Measurements from ENCODE around the gene CAMTA1. TPM values are rescaled to one million over a fixed set of nuclear protein-coding genes. Genes with fewer than 3 reads are reported as not detected.

CAMTA1 gene
- polyA plus RNA-seq, 1 donor from 2014 or later = 162 TPM

DNA sequence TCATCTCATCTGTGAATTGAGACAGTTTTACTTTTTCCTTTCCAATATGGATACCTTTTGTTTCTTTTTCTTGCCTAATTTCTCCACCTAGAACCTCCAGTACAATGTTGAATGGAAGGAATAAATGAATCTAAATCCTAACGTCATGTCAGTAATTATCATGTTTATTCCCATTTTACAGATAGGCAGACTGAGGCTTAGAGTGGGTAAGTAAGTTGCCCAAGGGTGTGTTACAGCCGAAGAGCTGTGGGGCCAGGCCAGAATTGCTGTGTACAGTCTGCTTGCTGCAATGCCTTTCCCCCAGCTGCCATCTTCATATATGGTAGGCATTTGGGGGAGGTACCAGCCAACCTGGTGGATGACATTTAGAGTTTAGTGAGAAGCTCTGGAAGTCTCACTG is 162.7 kb downstream of the CAMTA1 start:
- no peaks in the 10 kb centered on the region for H3K9me3 ChIP-seq (ENCODE audit: low read length)
- no peak overlapping the region for H3K4me2 ChIP-seq (ENCODE audit: low read length)
- H4K20me1 ChIP-seq (ENCODE audit: insufficient read depth) = no peaks in the 10 kb centered on the region
- H3F3A ChIP-seq (ENCODE audit: insufficient read depth, low read length, poor library complexity, severe bottlenecking) = no peaks in the 10 kb centered on the region
- no peak overlapping the region for H3K27ac ChIP-seq (ENCODE audit: low read length)
- H2AFZ ChIP-seq (ENCODE audit: low read depth, low read length) = no peak overlapping the region
- no peaks in the 10 kb centered on the region for H3K9me2 ChIP-seq (ENCODE audit: insufficient read depth, low read length)
- no peak overlapping the region for H3K9ac ChIP-seq (ENCODE audit: low read length)
- no peaks in the 10 kb centered on the region for H3K27me3 ChIP-seq (ENCODE audit: insufficient read depth, low read depth, low read length)
- TF ChIP-seq TAF1 (IDR thresholded peaks at IDR 0.05; ENCODE audit: low read depth) (no peak), EZH2 (IDR thresholded peaks at IDR 0.05; ENCODE audit: borderline replicate concordance, insufficient read depth, low read length, poor library complexity, severe bottlenecking) (no peak), POLR2AphosphoS5 (IDR thresholded peaks at IDR 0.05) (no peak), MXI1 (conservative IDR thresholded peaks at IDR 0.05; ENCODE audit: poor library complexity, severe bottlenecking) (no peak), SMC3 (conservative IDR thresholded peaks at IDR 0.05; ENCODE audit: poor library complexity) (no peak), EP300 (conservative IDR thresholded peaks at IDR 0.05; ENCODE audit: poor library complexity, severe bottlenecking) (no peak), RAD21 (conservative IDR thresholded peaks at IDR 0.05) (no peak)
- TF ChIP-seq, protein P1, sequence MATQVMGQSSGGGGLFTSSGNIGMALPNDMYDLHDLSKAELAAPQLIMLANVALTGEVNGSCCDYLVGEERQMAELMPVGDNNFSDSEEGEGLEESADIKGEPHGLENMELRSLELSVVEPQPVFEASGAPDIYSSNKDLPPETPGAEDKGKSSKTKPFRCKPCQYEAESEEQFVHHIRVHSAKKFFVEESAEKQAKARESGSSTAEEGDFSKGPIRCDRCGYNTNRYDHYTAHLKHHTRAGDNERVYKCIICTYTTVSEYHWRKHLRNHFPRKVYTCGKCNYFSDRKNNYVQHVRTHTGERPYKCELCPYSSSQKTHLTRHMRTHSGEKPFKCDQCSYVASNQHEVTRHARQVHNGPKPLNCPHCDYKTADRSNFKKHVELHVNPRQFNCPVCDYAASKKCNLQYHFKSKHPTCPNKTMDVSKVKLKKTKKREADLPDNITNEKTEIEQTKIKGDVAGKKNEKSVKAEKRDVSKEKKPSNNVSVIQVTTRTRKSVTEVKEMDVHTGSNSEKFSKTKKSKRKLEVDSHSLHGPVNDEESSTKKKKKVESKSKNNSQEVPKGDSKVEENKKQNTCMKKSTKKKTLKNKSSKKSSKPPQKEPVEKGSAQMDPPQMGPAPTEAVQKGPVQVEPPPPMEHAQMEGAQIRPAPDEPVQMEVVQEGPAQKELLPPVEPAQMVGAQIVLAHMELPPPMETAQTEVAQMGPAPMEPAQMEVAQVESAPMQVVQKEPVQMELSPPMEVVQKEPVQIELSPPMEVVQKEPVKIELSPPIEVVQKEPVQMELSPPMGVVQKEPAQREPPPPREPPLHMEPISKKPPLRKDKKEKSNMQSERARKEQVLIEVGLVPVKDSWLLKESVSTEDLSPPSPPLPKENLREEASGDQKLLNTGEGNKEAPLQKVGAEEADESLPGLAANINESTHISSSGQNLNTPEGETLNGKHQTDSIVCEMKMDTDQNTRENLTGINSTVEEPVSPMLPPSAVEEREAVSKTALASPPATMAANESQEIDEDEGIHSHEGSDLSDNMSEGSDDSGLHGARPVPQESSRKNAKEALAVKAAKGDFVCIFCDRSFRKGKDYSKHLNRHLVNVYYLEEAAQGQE (IDR thresholded peaks at IDR 0.05; ENCODE audit: borderline replicate concordance) = no peak
- TF ChIP-seq, protein P2, sequence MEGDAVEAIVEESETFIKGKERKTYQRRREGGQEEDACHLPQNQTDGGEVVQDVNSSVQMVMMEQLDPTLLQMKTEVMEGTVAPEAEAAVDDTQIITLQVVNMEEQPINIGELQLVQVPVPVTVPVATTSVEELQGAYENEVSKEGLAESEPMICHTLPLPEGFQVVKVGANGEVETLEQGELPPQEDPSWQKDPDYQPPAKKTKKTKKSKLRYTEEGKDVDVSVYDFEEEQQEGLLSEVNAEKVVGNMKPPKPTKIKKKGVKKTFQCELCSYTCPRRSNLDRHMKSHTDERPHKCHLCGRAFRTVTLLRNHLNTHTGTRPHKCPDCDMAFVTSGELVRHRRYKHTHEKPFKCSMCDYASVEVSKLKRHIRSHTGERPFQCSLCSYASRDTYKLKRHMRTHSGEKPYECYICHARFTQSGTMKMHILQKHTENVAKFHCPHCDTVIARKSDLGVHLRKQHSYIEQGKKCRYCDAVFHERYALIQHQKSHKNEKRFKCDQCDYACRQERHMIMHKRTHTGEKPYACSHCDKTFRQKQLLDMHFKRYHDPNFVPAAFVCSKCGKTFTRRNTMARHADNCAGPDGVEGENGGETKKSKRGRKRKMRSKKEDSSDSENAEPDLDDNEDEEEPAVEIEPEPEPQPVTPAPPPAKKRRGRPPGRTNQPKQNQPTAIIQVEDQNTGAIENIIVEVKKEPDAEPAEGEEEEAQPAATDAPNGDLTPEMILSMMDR (IDR thresholded peaks at IDR 0.05; ENCODE audit: poor library complexity, severe bottlenecking) = no peak
- no peaks in the 10 kb centered on the region for H3K36me3 ChIP-seq (ENCODE audit: insufficient read depth, low read length)
- no peak overlapping the region for H3K4me3 ChIP-seq (ENCODE audit: low read length)
- H3K79me2 ChIP-seq (replicated peaks; ENCODE audit: insufficient read depth, low read length) = no peaks in the 10 kb centered on the region

DNA sequence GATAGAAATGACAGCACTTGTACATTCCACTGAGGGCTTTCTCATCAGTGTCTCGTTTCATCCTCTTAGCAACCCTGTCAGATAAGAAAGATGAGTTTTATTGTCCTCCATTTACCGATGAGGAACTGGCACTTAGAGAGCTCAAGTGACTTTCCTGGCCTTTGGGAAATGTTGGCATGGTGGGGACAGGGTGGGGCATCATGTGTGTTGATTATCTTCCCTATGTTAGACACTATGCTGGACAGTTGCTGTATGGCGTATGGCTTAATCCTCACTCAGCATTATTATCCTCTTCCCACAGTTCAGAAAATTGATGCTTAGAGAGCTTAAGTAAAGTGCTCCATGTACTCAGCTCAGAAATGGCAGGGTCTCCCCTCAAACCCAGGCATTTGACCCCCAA is 163.2 kb downstream of the CAMTA1 start:
- Histone ChIP-seq H3K9ac (ENCODE audit: low read length) (no peak overlapping the region), H3K4me3 (ENCODE audit: low read length) (no peak overlapping the region), H3K9me3 (ENCODE audit: low read length) (no peaks in the 10 kb centered on the region), H2AFZ (ENCODE audit: low read depth, low read length) (no peak overlapping the region), H3K27me3 (ENCODE audit: insufficient read depth, low read depth, low read length) (no peaks in the 10 kb centered on the region), H3K4me2 (ENCODE audit: low read length) (no peak overlapping the region), H3K27ac (ENCODE audit: low read length) (no peak overlapping the region), H3K9me2 (ENCODE audit: insufficient read depth, low read length) (no peaks in the 10 kb centered on the region), H3K79me2 (replicated peaks; ENCODE audit: insufficient read depth, low read length) (no peaks in the 10 kb centered on the region), H4K20me1 (ENCODE audit: insufficient read depth) (no peaks in the 10 kb centered on the region), H3F3A (ENCODE audit: insufficient read depth, low read length, poor library complexity, severe bottlenecking) (no peaks in the 10 kb centered on the region), H3K36me3 (ENCODE audit: insufficient read depth, low read length) (no peaks in the 10 kb centered on the region)
- TF ChIP-seq EP300 (conservative IDR thresholded peaks at IDR 0.05; ENCODE audit: poor library complexity, severe bottlenecking) = peak; percentile 36
- no peak for TF ChIP-seq MXI1 (conservative IDR thresholded peaks at IDR 0.05; ENCODE audit: poor library complexity, severe bottlenecking)
- TF ChIP-seq, protein P1 (IDR thresholded peaks at IDR 0.05; ENCODE audit: borderline replicate concordance) = no peak
- TF ChIP-seq POLR2AphosphoS5 (IDR thresholded peaks at IDR 0.05) = no peak

Measured in neural cell (in vitro differentiated cells).